ENCODE results near the gene SMIM23. TPM values are rescaled to one million over a fixed set of nuclear protein-coding genes. Genes with fewer than 3 reads are reported as not detected.

The SMIM23 gene
- total RNA-seq, 4 donors from 2014 or later: not detected

- DNase-seq (ENCODE audit: low spot score) (no peak), ATAC-seq (ENCODE audit: low FRiP score) (peak; percentile 86)
- TF ChIP-seq, protein P1, sequence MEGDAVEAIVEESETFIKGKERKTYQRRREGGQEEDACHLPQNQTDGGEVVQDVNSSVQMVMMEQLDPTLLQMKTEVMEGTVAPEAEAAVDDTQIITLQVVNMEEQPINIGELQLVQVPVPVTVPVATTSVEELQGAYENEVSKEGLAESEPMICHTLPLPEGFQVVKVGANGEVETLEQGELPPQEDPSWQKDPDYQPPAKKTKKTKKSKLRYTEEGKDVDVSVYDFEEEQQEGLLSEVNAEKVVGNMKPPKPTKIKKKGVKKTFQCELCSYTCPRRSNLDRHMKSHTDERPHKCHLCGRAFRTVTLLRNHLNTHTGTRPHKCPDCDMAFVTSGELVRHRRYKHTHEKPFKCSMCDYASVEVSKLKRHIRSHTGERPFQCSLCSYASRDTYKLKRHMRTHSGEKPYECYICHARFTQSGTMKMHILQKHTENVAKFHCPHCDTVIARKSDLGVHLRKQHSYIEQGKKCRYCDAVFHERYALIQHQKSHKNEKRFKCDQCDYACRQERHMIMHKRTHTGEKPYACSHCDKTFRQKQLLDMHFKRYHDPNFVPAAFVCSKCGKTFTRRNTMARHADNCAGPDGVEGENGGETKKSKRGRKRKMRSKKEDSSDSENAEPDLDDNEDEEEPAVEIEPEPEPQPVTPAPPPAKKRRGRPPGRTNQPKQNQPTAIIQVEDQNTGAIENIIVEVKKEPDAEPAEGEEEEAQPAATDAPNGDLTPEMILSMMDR (IDR thresholded peaks at IDR 0.05): no peak
Observed at GRCh38 chr5:171783051-171783450, 2.6 kb upstream of the SMIM23 start.

- TF ChIP-seq, protein P1 (IDR thresholded peaks at IDR 0.05): no peak
- ATAC-seq (ENCODE audit: low FRiP score) (no peak), DNase-seq (ENCODE audit: low spot score) (no peak)
Observed at GRCh38 chr5:171789353-171789752, 3.7 kb downstream of the SMIM23 start.

GRCh38 chr5:171790408-171790807 is 4.8 kb downstream of the SMIM23 start:
- ATAC-seq (ENCODE audit: low FRiP score) (no peak), DNase-seq (ENCODE audit: low spot score) (no peak)
- TF ChIP-seq, protein P1 (IDR thresholded peaks at IDR 0.05): no peak

DNA sequence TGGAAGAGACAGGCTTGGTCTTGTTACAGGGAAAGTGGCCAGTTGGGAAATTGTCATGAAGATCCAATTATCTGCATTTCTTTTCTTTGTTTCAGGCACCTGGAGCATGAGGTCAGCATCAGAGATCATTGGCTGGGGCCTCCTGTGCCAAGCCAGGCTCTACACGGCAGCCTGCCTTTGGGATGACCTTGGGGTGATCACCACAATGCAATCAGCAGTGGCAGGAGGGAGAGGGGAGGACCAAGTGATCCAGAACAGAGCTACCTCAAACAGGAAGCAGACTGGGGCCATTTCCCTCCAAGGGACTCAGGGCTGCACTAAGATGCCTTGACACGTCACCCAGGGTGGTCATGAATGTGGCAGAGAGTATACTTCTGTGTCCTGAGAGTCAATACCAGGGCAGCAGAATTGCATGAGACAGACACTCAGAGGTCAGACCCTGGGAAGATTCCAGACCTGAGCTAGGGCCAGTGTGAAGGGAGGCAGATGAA is 8.9 kb downstream of the SMIM23 start:
- no peak for ATAC-seq (ENCODE audit: low FRiP score)
- TF ChIP-seq, protein P1 (IDR thresholded peaks at IDR 0.05): no peak
- DNase-seq (ENCODE audit: low spot score): no peak

DNA sequence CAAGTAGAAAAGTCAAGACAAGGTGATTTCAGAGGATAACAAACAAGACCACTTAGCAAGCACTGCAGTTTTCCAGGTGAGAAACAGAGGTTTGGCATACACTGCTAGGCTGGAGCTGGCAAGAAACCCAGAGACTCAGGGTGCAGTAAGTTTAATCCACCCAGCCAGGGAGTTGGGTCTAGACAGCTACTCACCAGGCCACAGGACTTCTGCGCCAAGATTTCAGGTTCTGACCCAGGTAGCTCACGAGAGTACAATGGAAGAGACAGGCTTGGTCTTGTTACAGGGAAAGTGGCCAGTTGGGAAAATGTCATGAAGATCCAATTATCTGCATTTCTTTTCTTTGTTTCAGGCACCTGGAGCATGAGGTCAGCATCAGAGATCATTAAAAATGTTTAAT is 9.8 kb downstream of the SMIM23 start:
- TF ChIP-seq, protein P1 (IDR thresholded peaks at IDR 0.05): no peak
- no peak for DNase-seq (ENCODE audit: low spot score)
- no peak for ATAC-seq (ENCODE audit: low FRiP score)

DNA sequence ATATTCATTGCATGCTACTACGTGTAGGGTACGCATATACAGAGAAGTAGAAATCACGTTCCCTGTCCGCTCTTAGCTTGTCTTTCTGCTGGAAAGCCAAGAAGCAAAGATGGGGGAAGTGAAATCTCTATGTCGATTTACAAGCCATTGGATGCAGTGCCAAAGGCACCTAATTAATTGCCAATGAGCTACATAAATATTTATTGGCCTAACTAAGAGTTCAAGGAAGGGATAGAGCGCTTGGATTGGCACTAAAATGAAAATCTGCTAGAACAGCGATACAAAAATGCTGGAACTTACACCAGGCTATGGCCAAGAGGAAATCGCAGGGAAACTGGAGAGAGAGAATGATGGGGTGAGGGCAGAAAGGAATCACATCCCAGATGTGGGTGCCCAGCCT is 10.8 kb downstream of the SMIM23 start:
- ATAC-seq (ENCODE audit: low FRiP score): no peak
- DNase-seq (ENCODE audit: low spot score): no peak
- TF ChIP-seq, protein P1 (IDR thresholded peaks at IDR 0.05): no peak

GRCh38 chr5:171797543-171797942 is 11.9 kb downstream of the SMIM23 start:
- no peak for ATAC-seq (ENCODE audit: low FRiP score)
- TF ChIP-seq, protein P1 (IDR thresholded peaks at IDR 0.05): no peak

More at GRCh38 chr5:171797543-171797942, 11.9 kb downstream of the SMIM23 start:
- DNase-seq (ENCODE audit: low spot score): no peak

Data from omental fat pad (tissue), 4 donors.